ENCODE measurements around the gene KSR1. TPM values are rescaled to one million over a fixed set of nuclear protein-coding genes. Genes with fewer than 3 reads are reported as not detected.
"Not testable (repeated sequence)": the region's sequence is repeated elsewhere in the genome, so short reads cannot be mapped to it uniquely, and the experiment has no call there.

Gene KSR1
- total RNA-seq, 2 experiments from 2014 or later, result 179 to 189 TPM

DNA sequence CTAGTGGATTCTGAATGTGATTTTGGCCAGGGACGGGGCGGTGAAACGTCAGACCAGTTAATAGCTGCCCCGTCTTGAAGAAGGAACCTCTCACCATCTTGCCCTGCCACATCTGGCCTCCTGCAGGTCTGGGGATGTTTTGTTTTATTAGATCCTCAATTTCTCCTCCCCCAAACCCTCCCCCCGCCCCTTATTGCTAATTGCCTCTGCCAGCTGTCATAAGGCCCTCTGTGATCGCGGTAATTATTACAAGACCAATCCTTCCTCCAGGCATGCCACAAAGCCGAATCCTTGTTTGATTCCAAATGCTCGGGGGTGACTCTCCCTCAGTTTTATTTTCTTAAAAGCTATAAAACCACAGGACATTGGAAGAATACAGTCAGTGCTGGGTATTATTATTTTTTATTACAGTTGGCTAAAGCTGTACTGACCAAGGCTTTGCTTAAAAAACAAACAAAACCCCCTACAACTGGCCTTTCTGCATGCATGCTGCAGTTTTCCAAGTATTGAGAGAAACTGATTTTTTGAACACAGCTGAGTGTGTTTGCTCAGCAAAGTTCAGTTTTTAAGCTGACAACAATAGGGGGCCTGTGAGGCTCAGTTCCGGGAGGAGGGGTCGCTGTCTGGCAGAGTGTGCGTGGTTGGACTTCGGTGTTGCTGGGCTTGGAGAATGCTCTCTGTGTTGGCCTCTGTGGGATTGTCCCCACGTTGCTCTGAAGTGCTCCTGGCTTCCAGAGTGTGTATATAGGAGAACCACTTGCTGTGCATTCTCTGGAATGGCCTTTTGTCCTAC is 1.7 kb downstream of the KSR1 start:
- Mint-ChIP-seq H3K36me3 (ENCODE audit: low read depth) (peaks cover 26% of the 10 kb centered on the region), H3K27ac (peak overlapping the region; percentile 86), H3K27me3 (ENCODE audit: low read depth) (no peaks in the 10 kb centered on the region), H3K9me3 (no peaks in the 10 kb centered on the region), H3K4me1 (ENCODE audit: low read depth) (peaks cover 57% of the 10 kb centered on the region), H3K4me3 (peak overlapping the region; percentile 93)
- CTCF ChIA-PET, result interaction anchor here (0.7 to 3.4 kb wide), 10 partner anchors 9 to 153 kb away, joined by 3 to 16 read pairs (median 4); no protein-coding TSS in a partner anchor
- intact Hi-C loops (cut with micrococcal nuclease), result loop anchor here (2.0 kb wide), 1 partner anchor 105 kb away; no protein-coding TSS in a partner anchor
- no peak for DNase-seq

DNA sequence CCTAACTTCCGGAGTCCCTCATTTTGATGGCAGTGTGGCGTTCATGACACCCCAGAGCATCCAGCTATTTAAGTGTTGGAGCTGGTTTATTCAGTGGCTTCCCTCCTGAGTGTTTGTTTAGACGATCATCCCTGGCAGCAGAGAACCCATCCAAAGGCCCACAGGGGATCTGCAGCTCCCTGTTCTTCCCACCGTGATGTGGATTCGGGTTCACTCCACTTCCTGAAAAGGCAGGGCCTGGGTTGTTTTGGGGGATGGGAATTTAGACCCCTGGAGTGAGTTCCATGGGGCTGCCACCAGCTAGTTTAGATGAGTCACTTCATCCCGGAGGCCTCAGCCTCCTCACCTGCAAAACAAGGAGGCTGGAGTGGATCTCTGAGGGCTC is 2.3 kb downstream of the KSR1 start:
- peaks cover 29% of the 10 kb centered on the region for H3K36me3 Mint-ChIP-seq (ENCODE audit: low read depth)
- CTCF ChIA-PET, result interaction anchor here (0.8 to 3.4 kb wide), 8 partner anchors 8 to 152 kb away, joined by 3 to 16 read pairs (median 4); no protein-coding TSS in a partner anchor
- H3K4me3 Mint-ChIP-seq, result peak overlapping the region; percentile 93
- H3K27ac Mint-ChIP-seq, result no peak overlapping the region
- peaks cover 63% of the 10 kb centered on the region for H3K4me1 Mint-ChIP-seq (ENCODE audit: low read depth)
- H3K27me3 Mint-ChIP-seq (ENCODE audit: low read depth), result no peaks in the 10 kb centered on the region
- no peak for DNase-seq
- intact Hi-C loops (cut with micrococcal nuclease), result no loop called here
- H3K9me3 Mint-ChIP-seq, result no peaks in the 10 kb centered on the region

GRCh38 chr17:27459433-27459832 is 3.2 kb downstream of the KSR1 start:
- no peaks in the 10 kb centered on the region for H3K27me3 Mint-ChIP-seq (ENCODE audit: low read depth)
- no peak overlapping the region for H3K27ac Mint-ChIP-seq
- H3K4me1 Mint-ChIP-seq (ENCODE audit: low read depth), result peaks cover 69% of the 10 kb centered on the region
- H3K9me3 Mint-ChIP-seq, result no peaks in the 10 kb centered on the region
- no peak overlapping the region for H3K4me3 Mint-ChIP-seq
- CTCF ChIA-PET, result interaction anchor here (0.8 to 3.4 kb wide), 5 partner anchors 13 to 140 kb away, joined by 3 to 16 read pairs (median 3); no protein-coding TSS in a partner anchor
- peaks cover 29% of the 10 kb centered on the region for H3K36me3 Mint-ChIP-seq (ENCODE audit: low read depth)
- DNase-seq, result no peak
- intact Hi-C loops (cut with micrococcal nuclease), result no loop called here

GRCh38 chr17:27460196-27460725 is 4.0 kb downstream of the KSR1 start:
- no peak for DNase-seq
- Mint-ChIP-seq H3K9me3 (no peaks in the 10 kb centered on the region), H3K27ac (no peak overlapping the region), H3K36me3 (ENCODE audit: low read depth) (peaks cover 29% of the 10 kb centered on the region), H3K27me3 (ENCODE audit: low read depth) (no peaks in the 10 kb centered on the region), H3K4me1 (ENCODE audit: low read depth) (peaks cover 72% of the 10 kb centered on the region), H3K4me3 (no peak overlapping the region)
- CTCF ChIA-PET, result interaction anchor here (1.1 to 3.4 kb wide), 3 partner anchors 12 to 139 kb away, joined by 3 to 16 read pairs (median 3); no protein-coding TSS in a partner anchor
- intact Hi-C loops (cut with micrococcal nuclease), result no loop called here

GRCh38 chr17:27461192-27461859 is 5.1 kb downstream of the KSR1 start:
- Mint-ChIP-seq H3K27me3 (ENCODE audit: low read depth) (no peaks in the 10 kb centered on the region), H3K9me3 (no peaks in the 10 kb centered on the region), H3K4me1 (ENCODE audit: low read depth) (peaks cover 75% of the 10 kb centered on the region), H3K36me3 (ENCODE audit: low read depth) (peaks cover 29% of the 10 kb centered on the region), H3K4me3 (no peak overlapping the region), H3K27ac (no peak overlapping the region)
- intact Hi-C loops (cut with micrococcal nuclease), result no loop called here
- DNase-seq, result no peak
- CTCF ChIA-PET, result interaction anchor here (2.3 kb wide), 1 partner anchor 138 kb away, joined by 5 read pairs; no protein-coding TSS in a partner anchor

DNA sequence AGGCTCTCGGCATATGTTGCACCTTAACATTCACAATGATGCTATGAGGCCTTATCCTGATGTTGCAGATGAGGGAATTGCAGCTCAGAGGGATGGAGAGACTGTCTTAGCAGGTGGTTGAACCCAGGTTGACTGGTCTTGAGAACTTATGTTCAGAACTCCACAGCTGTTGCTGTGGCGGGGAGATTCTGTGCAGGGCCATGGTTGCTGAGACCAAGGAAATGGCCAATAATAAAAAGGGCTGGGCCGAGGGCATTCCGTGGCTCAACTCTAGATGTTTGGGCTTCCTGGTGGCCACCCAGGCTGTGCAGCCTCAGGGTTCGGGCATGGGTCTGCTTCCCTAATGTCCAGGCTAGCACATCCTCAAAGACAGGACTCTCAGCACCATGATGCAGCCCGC is 5.9 kb downstream of the KSR1 start:
- Mint-ChIP-seq H3K27me3 (ENCODE audit: low read depth) (no peaks in the 10 kb centered on the region), H3K27ac (no peak overlapping the region), H3K9me3 (no peaks in the 10 kb centered on the region), H3K4me3 (no peak overlapping the region), H3K36me3 (ENCODE audit: low read depth) (peaks cover 28% of the 10 kb centered on the region), H3K4me1 (ENCODE audit: low read depth) (peaks cover 84% of the 10 kb centered on the region)
- CTCF ChIA-PET, result interaction anchor here (2.3 kb wide), 1 partner anchor 137 kb away, joined by 5 read pairs; no protein-coding TSS in a partner anchor
- no peak for DNase-seq
- intact Hi-C loops (cut with micrococcal nuclease), result no loop called here

- H3K27me3 Mint-ChIP-seq (ENCODE audit: low read depth), result no peaks in the 10 kb centered on the region
- H3K27ac Mint-ChIP-seq, result no peak overlapping the region
- H3K9me3 Mint-ChIP-seq, result no peaks in the 10 kb centered on the region
- DNase-seq, result no peak
- H3K4me1 Mint-ChIP-seq (ENCODE audit: low read depth), result peaks cover 86% of the 10 kb centered on the region
- intact Hi-C loops (cut with micrococcal nuclease), result no loop called here
- H3K4me3 Mint-ChIP-seq, result no peak overlapping the region
- CTCF ChIA-PET, result interaction anchor here (2.3 kb wide), 1 partner anchor 136 kb away, joined by 5 read pairs; no protein-coding TSS in a partner anchor
- peaks cover 22% of the 10 kb centered on the region for H3K36me3 Mint-ChIP-seq (ENCODE audit: low read depth)
These were observed 6.5 kb downstream of the KSR1 start for GRCh38 chr17:27462714-27463113.

GRCh38 chr17:27463235-27463677 is 7.0 kb downstream of the KSR1 start:
- Mint-ChIP-seq H3K27me3 (ENCODE audit: low read depth) (no peaks in the 10 kb centered on the region), H3K27ac (peak overlapping the region; percentile 39), H3K4me3 (peak overlapping the region; percentile 8), H3K36me3 (ENCODE audit: low read depth) (peaks cover 20% of the 10 kb centered on the region), H3K4me1 (ENCODE audit: low read depth) (peaks cover 83% of the 10 kb centered on the region), H3K9me3 (no peaks in the 10 kb centered on the region)
- intact Hi-C loops (cut with micrococcal nuclease), result no loop called here
- DNase-seq, result peak; percentile 38
- CTCF ChIA-PET, result interaction anchor here (1.0 to 2.3 kb wide), 2 partner anchors 115 to 136 kb away, joined by 3 to 5 read pairs; no protein-coding TSS in a partner anchor

DNA sequence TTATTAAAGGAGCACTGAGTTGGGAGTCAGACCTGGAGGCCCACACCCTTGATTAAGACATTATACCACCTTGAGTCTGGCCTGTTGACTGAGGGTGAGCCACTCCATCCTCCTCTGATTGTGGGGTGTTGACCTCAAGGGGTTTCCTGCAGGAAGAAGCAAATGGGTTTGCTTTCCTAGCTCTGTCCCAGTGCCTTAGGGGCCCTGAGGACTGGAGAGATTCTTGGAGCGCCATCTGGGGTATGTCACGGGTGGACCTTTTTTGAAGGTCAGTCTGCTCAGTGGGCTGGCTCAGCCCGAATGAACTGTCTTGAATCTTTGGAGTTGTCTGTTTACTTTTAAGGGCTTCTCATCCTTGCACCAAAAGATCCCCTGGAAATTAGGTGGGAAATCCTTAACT is 7.8 kb downstream of the KSR1 start:
- H3K27ac Mint-ChIP-seq, result peak overlapping the region; percentile 39
- DNase-seq; H3K27me3 Mint-ChIP-seq (ENCODE audit: low read depth); intact Hi-C loops (cut with micrococcal nuclease); H3K9me3 Mint-ChIP-seq; H3K4me3 Mint-ChIP-seq: not testable (repeated sequence)
- H3K4me1 Mint-ChIP-seq (ENCODE audit: low read depth), result peaks cover 83% of the 10 kb centered on the region
- peaks cover 14% of the 10 kb centered on the region for H3K36me3 Mint-ChIP-seq (ENCODE audit: low read depth)
- CTCF ChIA-PET, result interaction anchor here (0.6 to 1.0 kb wide), 3 partner anchors 115 to 226 kb away, joined by 3 to 4 read pairs (median 3); no protein-coding TSS in a partner anchor

- CTCF ChIA-PET, result interaction anchor here (0.6 to 1.5 kb wide), 6 partner anchors 9 to 227 kb away, joined by 3 to 5 read pairs (median 3); no protein-coding TSS in a partner anchor
- Mint-ChIP-seq H3K4me3 (no peak overlapping the region), H3K27ac (no peak overlapping the region), H3K9me3 (no peaks in the 10 kb centered on the region), H3K36me3 (ENCODE audit: low read depth) (peaks cover 13% of the 10 kb centered on the region), H3K4me1 (ENCODE audit: low read depth) (peaks cover 84% of the 10 kb centered on the region), H3K27me3 (ENCODE audit: low read depth) (no peaks in the 10 kb centered on the region)
- no peak for DNase-seq
- intact Hi-C loops (cut with micrococcal nuclease), result no loop called here
These were observed 8.2 kb downstream of the KSR1 start for GRCh38 chr17:27464431-27464830.

DNA sequence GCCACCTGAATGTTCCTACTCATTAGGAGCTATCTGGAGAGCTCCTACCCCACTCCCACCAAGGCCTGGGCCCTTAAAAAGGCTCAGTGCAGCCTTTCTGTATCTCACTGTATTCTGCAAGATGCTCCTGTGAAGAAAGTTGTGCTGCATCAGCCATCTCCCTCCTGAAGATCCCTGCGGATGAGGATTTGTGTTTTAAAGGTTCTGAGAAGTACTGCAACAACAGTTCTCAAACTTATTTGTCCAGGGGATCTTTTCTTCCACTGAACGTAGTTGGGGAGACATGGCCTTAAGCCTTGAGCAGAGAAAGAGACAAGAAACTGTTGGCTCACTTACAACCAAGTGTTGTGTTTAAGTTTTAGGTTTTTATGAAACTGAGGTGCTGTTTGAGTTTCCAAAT is 9.6 kb downstream of the KSR1 start:
- H3K36me3 Mint-ChIP-seq (ENCODE audit: low read depth), result peaks cover 13% of the 10 kb centered on the region
- H3K4me3 Mint-ChIP-seq, result peak overlapping the region; percentile 67
- H3K27me3 Mint-ChIP-seq (ENCODE audit: low read depth); DNase-seq; H3K9me3 Mint-ChIP-seq: not testable (repeated sequence)
- intact Hi-C loops (cut with micrococcal nuclease), result loop anchor here (1.0 to 2.0 kb wide), 4 partner anchors 9 to 581 kb away; partner anchors contain the start of gene KSR1
- CTCF ChIA-PET, result interaction anchor here (0.6 to 2.7 kb wide), 8 partner anchors 10 to 134 kb away, joined by 3 to 20 read pairs (median 4); partner anchors contain the start of gene KSR1
- peak overlapping the region; percentile 98 for H3K27ac Mint-ChIP-seq
- H3K4me1 Mint-ChIP-seq (ENCODE audit: low read depth), result peaks cover 88% of the 10 kb centered on the region

GRCh38 chr17:27466376-27466742 is 10.1 kb downstream of the KSR1 start:
- H3K4me3 Mint-ChIP-seq, result peak overlapping the region; percentile 67
- H3K4me1 Mint-ChIP-seq (ENCODE audit: low read depth), result peaks cover 89% of the 10 kb centered on the region
- CTCF ChIA-PET, result interaction anchor here (0.5 to 2.7 kb wide), 13 partner anchors 8 to 230 kb away, joined by 3 to 20 read pairs (median 4); partner anchors contain the start of gene KSR1
- intact Hi-C loops (cut with micrococcal nuclease), result loop anchor here (1.0 to 2.0 kb wide), 4 partner anchors 9 to 580 kb away; partner anchors contain the start of gene KSR1
- DNase-seq, result peak; percentile 66
- no peaks in the 10 kb centered on the region for H3K27me3 Mint-ChIP-seq (ENCODE audit: low read depth)
- peak overlapping the region; percentile 98 for H3K27ac Mint-ChIP-seq
- peaks cover 17% of the 10 kb centered on the region for H3K36me3 Mint-ChIP-seq (ENCODE audit: low read depth)
- H3K9me3 Mint-ChIP-seq, result no peaks in the 10 kb centered on the region
